Prostate gland (tissue), 2 donors: Measurements from ENCODE around the gene ZNF784. TPM values are rescaled to one million over a fixed set of nuclear protein-coding genes. Genes with fewer than 3 reads are reported as not detected.

Experiments
- DNase-seq: peaks from one replicate; pipeline ENCODE4 v3.0.0-alpha.2; 2019; ENCODE audit warnings: low spot score
- H3K27ac ChIP-seq, 2 donors: fragments of 200-600 bp; sonication (generic); 2 replicates each; pipeline ENCODE4 v1.5.1; 2017 to 2019
- H3K27me3 ChIP-seq: fragments of 200-600 bp; sonication (generic); replicated peaks from 2 replicates; pipeline ENCODE4 v1.5.1; 2019; ENCODE audit not compliant: insufficient read depth
- H3K36me3 ChIP-seq, 2 donors: fragments of 200-600 bp; sonication (generic); 1 replicate in 1 of 2; 2 replicates in 1 of 2; pipeline versions ENCODE4 v1.5.1 to v1.8.1; 2017 to 2019
- H3K4me1 ChIP-seq: fragments of 200-600 bp; sonication (generic); replicated peaks from 2 replicates; pipeline ENCODE4 v1.5.1; 2019
- H3K4me3 ChIP-seq, 2 donors: fragments of 200-600 bp; sonication (generic); 2 replicates each; pipeline ENCODE4 v1.5.1; 2017 to 2019
- H3K9me3 ChIP-seq: fragments of 200-600 bp; sonication (generic); 2 replicates; pipeline ENCODE4 v1.5.1; 2017
- CTCF ChIP-seq, 4 experiments: fragments of 200-600 bp in 2 of 4; fragments of 450-650 bp in 2 of 4; sonication (generic) in 2 of 4; IDR thresholded peaks; 1 replicate in 3 of 4; 2 replicates in 1 of 4; pipeline ENCODE4 v1.5.1; 2016 to 2019; ENCODE audit warnings: antibody characterized with exemption in 4 of 4, mild to moderate bottlenecking in 2 of 4, moderate library complexity in 2 of 4
- POLR2A ChIP-seq: fragments of 450-650 bp; IDR thresholded peaks from one replicate; pipeline ENCODE4 v1.6.1; 2016; ENCODE audit warnings: antibody characterized with exemption, mild to moderate bottlenecking
- POLR2AphosphoS5 ChIP-seq: sonication (generic); formaldehyde crosslinking; IDR thresholded peaks from one replicate; pipeline ENCODE4 v1.6.1; 2017; ENCODE audit warnings: antibody characterized with exemption
- WGBS: methylation state at CpG from one replicate; pipeline ENCODE4 v1.1.5; 2018; 5-methylcytosine and 5-hydroxymethylcytosine counted together
- intact Hi-C: fragments of 100-400 bp; cut with DNase I; formaldehyde crosslinking; loops from one replicate; pipeline ENCODE4 v1.14.2; 2022
- total RNA-seq, 2 donors: library from RNA; depleted of rRNA; stranded (reverse); fragments of >200 nt; gene quantifications; one replicate each; pipeline ENCODE4 v1.1.0, GENCODE V29; 2016

ZNF784 gene
- total RNA-seq, 2 donors from 2014 or later: 8.9 to 17.2 TPM

GRCh38 chr19:55653651-55654322 lies 29.4 kb upstream of the ZNF784 start:
- no peaks in the 10 kb centered on the region for H3K36me3 ChIP-seq
- peaks cover 26% of the 10 kb centered on the region for H3K4me1 ChIP-seq
- TF ChIP-seq POLR2AphosphoS5 (peak; percentile 91), POLR2A (peak; percentile 88), CTCF (IDR thresholded peaks at IDR 0.05) (peak; percentile 98 to 100 (median 100))
- DNase-seq: peak; percentile 97
- WGBS: under 1% methylated on average over 57 of the region's 57 CpGs
- peak overlapping the region; percentile 98 to 99 for H3K27ac ChIP-seq
- H3K4me3 ChIP-seq: peak overlapping the region; percentile 88 to 94
- H3K27me3 ChIP-seq: no peaks in the 10 kb centered on the region
- intact Hi-C loops: loop anchor here (10.0 kb wide), 1 partner anchor 539 kb away; the partner anchor contains the start of gene PPP1R12C
- H3K9me3 ChIP-seq: no peaks in the 10 kb centered on the region

- Histone ChIP-seq H3K9me3 (no peaks in the 10 kb centered on the region), H3K4me3 (no peak overlapping the region), H3K4me1 (peaks cover 20% of the 10 kb centered on the region), H3K27ac (peak overlapping the region in 1 of 2 donors; percentile 99), H3K27me3 (no peaks in the 10 kb centered on the region), H3K36me3 (no peaks in the 10 kb centered on the region)
- WGBS: 72% methylated on average over 71 of the region's 71 CpGs
- TF ChIP-seq CTCF (IDR thresholded peaks at IDR 0.05): no peak
- no peak for TF ChIP-seq POLR2A
- no peak for TF ChIP-seq POLR2AphosphoS5
- DNase-seq: no peak
- intact Hi-C loops: loop anchor here (10.0 kb wide), 1 partner anchor 538 kb away; the partner anchor contains the start of gene PPP1R12C
Measured at GRCh38 chr19:55652311-55653128, 28.2 kb upstream of the ZNF784 start.

- Histone ChIP-seq H3K36me3 (no peaks in the 10 kb centered on the region), H3K9me3 (no peaks in the 10 kb centered on the region), H3K27ac (no peak overlapping the region), H3K4me1 (peaks cover 11% of the 10 kb centered on the region), H3K4me3 (no peak overlapping the region), H3K27me3 (no peaks in the 10 kb centered on the region)
- DNase-seq: no peak
- intact Hi-C loops: loop anchor here (10.0 kb wide), 1 partner anchor 536 kb away; the partner anchor contains the start of gene PPP1R12C
- TF ChIP-seq POLR2AphosphoS5: no peak
- TF ChIP-seq CTCF (IDR thresholded peaks at IDR 0.05): no peak
- no peak for TF ChIP-seq POLR2A
- 92% methylated on average over 18 of the region's 18 CpGs for WGBS
Measured at GRCh38 chr19:55651236-55651635, 26.9 kb upstream of the ZNF784 start.

- TF ChIP-seq CTCF (IDR thresholded peaks at IDR 0.05): no peak
- no peak for TF ChIP-seq POLR2AphosphoS5
- no peak for TF ChIP-seq POLR2A
Measured at GRCh38 chr19:55650602-55651230, 26.4 kb upstream of the ZNF784 start.

More at GRCh38 chr19:55650602-55651230, 26.4 kb upstream of the ZNF784 start:
- intact Hi-C loops: loop anchor here (10.0 kb wide), 1 partner anchor 536 kb away; the partner anchor contains the start of gene PPP1R12C
- peaks cover 9% of the 10 kb centered on the region for H3K4me1 ChIP-seq
- 94% methylated on average over 17 of the region's 17 CpGs for WGBS
- no peaks in the 10 kb centered on the region for H3K36me3 ChIP-seq
- no peak overlapping the region for H3K4me3 ChIP-seq
- H3K9me3 ChIP-seq: no peaks in the 10 kb centered on the region
- no peaks in the 10 kb centered on the region for H3K27me3 ChIP-seq
- no peak overlapping the region for H3K27ac ChIP-seq
- DNase-seq: no peak
